Caco-2 (cell line): ENCODE results near the gene KIRREL3. TPM values are rescaled to one million over a fixed set of nuclear protein-coding genes. Genes with fewer than 3 reads are reported as not detected.

Experiments used
- BruUV-seq: library from RNA; stranded (reverse); fragments of 400-500 nt; replicated peaks from 2 replicates; lab custom pipeline; 2021; lab: Mats Ljungman, UMichigan
- CTCF ChIA-PET: fragments of 300-600 bp; sonication (Branson Sonifier 250); formaldehyde crosslinking; loops from one replicate; lab custom pipeline; 2022; ENCODE audit warnings: antibody characterized with exemption; lab: Charles Lee
- POLR2A ChIA-PET: fragments of 300-600 bp; sonication (Branson Sonifier 250); formaldehyde crosslinking; loops from one replicate; lab custom pipeline; 2022; ENCODE audit warnings: antibody characterized with exemption; lab: Charles Lee
- DNase-seq, 2 experiments: peaks; one replicate each; pipeline versions ENCODE4 v3.0.0 to v3.0.0-alpha.2; 2020 to 2022
- H3K27me3 ChIP-seq: replicated peaks from 2 replicates; pipeline ENCODE4 v1.6.0; 2011; ENCODE audit warnings: low read length; ENCODE audit not compliant: control insufficient read depth, insufficient read depth
- H3K36me3 ChIP-seq: 2 replicates; pipeline ENCODE4 v1.5.1; 2011; ENCODE audit warnings: low read length; ENCODE audit not compliant: control insufficient read depth, insufficient read depth
- H3K4me1 ChIP-seq: fragments of 250-450 bp; sonication (Bioruptor Pico); 2 replicates; pipeline ENCODE4 v1.5.1; 2020; ENCODE audit warnings: mild to moderate bottlenecking
- H3K4me3 ChIP-seq: 2 replicates; pipeline ENCODE4 v1.5.1; 2011; ENCODE audit warnings: low read depth, mild to moderate bottlenecking, control low read depth, low read length
- H3K9me3 ChIP-seq: fragments of 250-450 bp; sonication (Bioruptor Pico); 2 replicates; pipeline ENCODE4 v1.5.1; 2020; ENCODE audit warnings: mild to moderate bottlenecking, moderate library complexity
- H3K27ac Mint-ChIP-seq: one replicate; pipeline ENCODE4 v1.8.0; 2022; ENCODE audit warnings: mixed read lengths; ENCODE audit not compliant: unreplicated experiment
- H3K27me3 Mint-ChIP-seq: one replicate; pipeline ENCODE4 v1.8.0; 2022; ENCODE audit warnings: mixed read lengths; ENCODE audit not compliant: insufficient read depth, unreplicated experiment
- H3K36me3 Mint-ChIP-seq: one replicate; pipeline ENCODE4 v1.8.0; 2022; ENCODE audit warnings: mild to moderate bottlenecking, mixed read lengths; ENCODE audit not compliant: insufficient read depth, unreplicated experiment
- H3K4me1 Mint-ChIP-seq: one replicate; pipeline ENCODE4 v1.8.0; 2022; ENCODE audit warnings: low read depth, mixed read lengths; ENCODE audit not compliant: unreplicated experiment
- H3K4me3 Mint-ChIP-seq: one replicate; pipeline ENCODE4 v1.8.0; 2022; ENCODE audit warnings: mild to moderate bottlenecking, moderate library complexity, mixed read lengths; ENCODE audit not compliant: unreplicated experiment
- H3K9me3 Mint-ChIP-seq: one replicate; pipeline ENCODE4 v1.8.0; 2022; ENCODE audit warnings: mixed read lengths; ENCODE audit not compliant: unreplicated experiment
- intact Hi-C: fragments of 100-400 bp; cut with micrococcal nuclease; formaldehyde crosslinking; loops from one replicate; pipeline ENCODE4 v1.10.0; 2022; ENCODE audit not compliant: unreplicated experiment
- total RNA-seq: library from RNA; stranded (reverse); gene quantifications from 2 replicates; pipeline ENCODE4 v1.2.3, GENCODE V29; 2022
- TF ChIP-seq, protein P1 (sequence below), 2 experiments: fragments of 200-600 bp in 1 of 2; IDR thresholded peaks; 1 replicate in 1 of 2; 2 replicates in 1 of 2; pipeline versions ENCODE4 v1.5.1 to v1.8.0; 2011 to 2022; ENCODE audit warnings: antibody characterized with exemption in 1 of 2, control low read depth in 1 of 2, inconsistent platforms in 1 of 2, low read depth in 1 of 2, low read length in 1 of 2, mild to moderate bottlenecking in 1 of 2, moderate library complexity in 1 of 2; ENCODE audit not compliant: insufficient read depth in 1 of 2, severe bottlenecking in 1 of 2, unreplicated experiment in 1 of 2

The KIRREL3 gene
- total RNA-seq, 1 experiment from 2014 or later = not detected

DNA sequence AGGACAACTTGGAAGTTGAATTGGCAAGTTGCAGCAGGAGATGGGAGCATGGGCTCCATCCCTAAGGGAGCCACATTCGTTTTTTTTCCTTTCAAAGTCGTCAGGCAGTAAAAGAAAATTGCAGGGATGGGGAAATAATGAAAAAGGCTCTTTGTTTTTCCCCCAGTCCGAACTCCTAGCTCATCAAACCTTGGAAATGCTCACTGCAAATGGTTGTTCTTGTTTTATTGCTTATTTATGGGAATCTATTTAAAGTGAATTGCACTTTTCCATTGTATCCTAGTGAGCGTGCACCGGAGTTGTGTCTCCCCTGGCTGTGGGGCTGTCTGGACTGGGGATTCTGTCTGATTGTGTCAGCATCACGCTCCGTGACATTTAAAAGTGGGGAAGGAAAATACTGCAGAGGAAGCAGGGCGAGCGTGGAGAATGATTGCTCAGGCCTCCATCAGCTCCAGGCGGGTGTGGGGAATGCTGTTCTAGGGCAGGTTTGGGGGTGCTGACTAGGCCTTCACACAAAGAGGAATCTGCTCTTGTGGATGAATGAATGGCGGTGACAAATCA, 306.4 kb downstream of the KIRREL3 start:
- Histone ChIP-seq H3K27me3 (peaks cover 4% of the 10 kb centered on the region), H3K9me3 (no peaks in the 10 kb centered on the region), H3K4me3 (no peak overlapping the region), H3K36me3 (no peaks in the 10 kb centered on the region), H3K4me1 (no peaks in the 10 kb centered on the region)
- TF ChIP-seq, protein P1, sequence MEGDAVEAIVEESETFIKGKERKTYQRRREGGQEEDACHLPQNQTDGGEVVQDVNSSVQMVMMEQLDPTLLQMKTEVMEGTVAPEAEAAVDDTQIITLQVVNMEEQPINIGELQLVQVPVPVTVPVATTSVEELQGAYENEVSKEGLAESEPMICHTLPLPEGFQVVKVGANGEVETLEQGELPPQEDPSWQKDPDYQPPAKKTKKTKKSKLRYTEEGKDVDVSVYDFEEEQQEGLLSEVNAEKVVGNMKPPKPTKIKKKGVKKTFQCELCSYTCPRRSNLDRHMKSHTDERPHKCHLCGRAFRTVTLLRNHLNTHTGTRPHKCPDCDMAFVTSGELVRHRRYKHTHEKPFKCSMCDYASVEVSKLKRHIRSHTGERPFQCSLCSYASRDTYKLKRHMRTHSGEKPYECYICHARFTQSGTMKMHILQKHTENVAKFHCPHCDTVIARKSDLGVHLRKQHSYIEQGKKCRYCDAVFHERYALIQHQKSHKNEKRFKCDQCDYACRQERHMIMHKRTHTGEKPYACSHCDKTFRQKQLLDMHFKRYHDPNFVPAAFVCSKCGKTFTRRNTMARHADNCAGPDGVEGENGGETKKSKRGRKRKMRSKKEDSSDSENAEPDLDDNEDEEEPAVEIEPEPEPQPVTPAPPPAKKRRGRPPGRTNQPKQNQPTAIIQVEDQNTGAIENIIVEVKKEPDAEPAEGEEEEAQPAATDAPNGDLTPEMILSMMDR (IDR thresholded peaks at IDR 0.05; ENCODE audit: insufficient read depth in 1 of 2, low read depth in 1 of 2, low read length in 1 of 2, severe bottlenecking in 1 of 2, unreplicated experiment in 1 of 2) = no peak
- H3K27me3 Mint-ChIP-seq = peaks cover 33% of the 10 kb centered on the region
- no peak overlapping the region for H3K27ac Mint-ChIP-seq
- DNase-seq = no peak
- H3K36me3 Mint-ChIP-seq = no peaks in the 10 kb centered on the region
- no peaks in the 10 kb centered on the region for H3K4me1 Mint-ChIP-seq
- H3K9me3 Mint-ChIP-seq = no peaks in the 10 kb centered on the region
- intact Hi-C loops = no loop called here
- CTCF ChIA-PET = no interaction called here
- POLR2A ChIA-PET = no interaction called here
- BruUV-seq = no TSS peak
- H3K4me3 Mint-ChIP-seq = no peak overlapping the region

GRCh38 chr11:126687477-126687876, 313.1 kb downstream of the KIRREL3 start:
- Mint-ChIP-seq H3K27me3 (peaks cover 36% of the 10 kb centered on the region), H3K27ac (no peak overlapping the region), H3K9me3 (no peaks in the 10 kb centered on the region), H3K36me3 (no peaks in the 10 kb centered on the region), H3K4me3 (no peak overlapping the region), H3K4me1 (no peaks in the 10 kb centered on the region)
- intact Hi-C loops = loop anchor here (5.0 kb wide), 1 partner anchor 80 kb away; no protein-coding TSS in a partner anchor
- ChIA-PET CTCF (no interaction called here), POLR2A (no interaction called here)
- Histone ChIP-seq H3K9me3 (no peaks in the 10 kb centered on the region), H3K27me3 (peaks cover 4% of the 10 kb centered on the region; the same call in 1 of the 2 replicates), H3K4me3 (no peak overlapping the region), H3K36me3 (no peaks in the 10 kb centered on the region), H3K4me1 (no peaks in the 10 kb centered on the region)
- no peak for DNase-seq
- TF ChIP-seq, protein P1 (IDR thresholded peaks at IDR 0.05; ENCODE audit: insufficient read depth in 1 of 2, low read depth in 1 of 2, low read length in 1 of 2, severe bottlenecking in 1 of 2, unreplicated experiment in 1 of 2) = no peak
- BruUV-seq = no TSS peak

GRCh38 chr11:126686938-126687337, 313.6 kb downstream of the KIRREL3 start:
- no peaks in the 10 kb centered on the region for H3K9me3 Mint-ChIP-seq
- peaks cover 36% of the 10 kb centered on the region for H3K27me3 Mint-ChIP-seq
- H3K36me3 ChIP-seq = no peaks in the 10 kb centered on the region
- no peak for DNase-seq
- no TSS peak for BruUV-seq
- H3K27me3 ChIP-seq = peaks cover 4% of the 10 kb centered on the region
- no peaks in the 10 kb centered on the region for H3K4me1 ChIP-seq
- no peak overlapping the region for H3K4me3 ChIP-seq
- no peaks in the 10 kb centered on the region for H3K9me3 ChIP-seq
- ChIA-PET CTCF (no interaction called here), POLR2A (no interaction called here)
- H3K36me3 Mint-ChIP-seq = no peaks in the 10 kb centered on the region
- H3K4me1 Mint-ChIP-seq = no peaks in the 10 kb centered on the region
- H3K4me3 Mint-ChIP-seq = no peak overlapping the region
- TF ChIP-seq, protein P1 (IDR thresholded peaks at IDR 0.05; ENCODE audit: insufficient read depth in 1 of 2, low read depth in 1 of 2, low read length in 1 of 2, severe bottlenecking in 1 of 2, unreplicated experiment in 1 of 2) = no peak
- intact Hi-C loops = loop anchor here (5.0 kb wide), 1 partner anchor 80 kb away; no protein-coding TSS in a partner anchor
- H3K27ac Mint-ChIP-seq = no peak overlapping the region
